Large intestine (tissue), 3 donors: ENCODE measurements around the gene TRIM16. TPM values are rescaled to one million over a fixed set of nuclear protein-coding genes. Genes with fewer than 3 reads are reported as not detected.
"Not testable (repeated sequence)": the region's sequence is repeated elsewhere in the genome, so short reads cannot be mapped to it uniquely, and the experiment has no call there.

Experiments
- DNase-seq, 2 donors: peaks; one replicate each; pipeline versions ENCODE4 v3.0.0 to v3.0.0-alpha.2; 2013
- H3K27ac ChIP-seq: one replicate; pipeline ENCODE4 v1.5.1; 2013; ENCODE audit warnings: low read length
- H3K27me3 ChIP-seq: 2 replicates; pipeline ENCODE4 v1.6.1; 2013; ENCODE audit warnings: low read length; ENCODE audit not compliant: control insufficient read depth, insufficient read depth
- H3K36me3 ChIP-seq: 2 replicates; pipeline ENCODE4 v1.6.1; 2013; ENCODE audit warnings: low read length; ENCODE audit not compliant: control insufficient read depth, insufficient read depth
- H3K4me1 ChIP-seq: one replicate; pipeline ENCODE4 v1.6.1; 2013; ENCODE audit warnings: low read length; ENCODE audit not compliant: control insufficient read depth, insufficient read depth
- H3K4me3 ChIP-seq: one replicate; pipeline ENCODE4 v1.5.1; 2013; ENCODE audit warnings: low read length
- H3K9me3 ChIP-seq: one replicate; pipeline ENCODE4 v1.6.1; 2013; ENCODE audit warnings: mild to moderate bottlenecking, low read depth, low read length, moderate library complexity; ENCODE audit not compliant: control insufficient read depth
- WGBS: methylation state at CpG from one replicate; pipeline ENCODE4 v1.1.5; 2013; ENCODE audit warnings: low lambda C conversion rate; ENCODE audit not compliant: insufficient coverage; 5-methylcytosine and 5-hydroxymethylcytosine counted together
- polyA plus RNA-seq: library from polyadenylated mRNA; unstranded; fragments of 120-200 nt; gene quantifications from one replicate; pipeline ENCODE4 v1.2.1, GENCODE V29; 2013

The TRIM16 gene
- polyA plus RNA-seq, 1 donor: 33.5 TPM

- Histone ChIP-seq H3K36me3 (no peaks in the 10 kb centered on the region), H3K4me3 (peak overlapping the region; percentile 23)
- no CpG with 5 or more reads among the region's 5 CpGs for WGBS
These were observed 35.7 kb downstream of the TRIM16 start for GRCh38 chr17:15648386-15648785.

DNA sequence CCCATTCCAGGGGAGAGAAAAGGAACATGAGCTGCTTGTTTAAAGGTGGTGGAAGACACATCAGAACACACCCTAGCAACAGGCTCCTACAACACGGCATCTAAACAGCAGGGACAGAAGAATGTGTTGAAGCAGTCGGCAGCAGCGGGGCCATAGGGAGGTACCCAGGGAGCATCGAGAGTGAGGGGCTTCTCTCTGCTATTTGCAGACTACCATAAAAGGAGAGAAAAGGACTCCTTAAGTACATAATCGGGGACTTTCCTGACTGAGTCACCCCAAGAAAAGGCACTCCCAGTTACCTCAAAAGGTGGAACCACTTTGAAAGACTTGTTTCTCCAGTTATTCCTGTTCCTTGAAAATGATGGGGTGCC is 38.2 kb downstream of the TRIM16 start:
- H3K9me3 ChIP-seq, H3K4me3 ChIP-seq, H3K36me3 ChIP-seq, H3K27me3 ChIP-seq: not testable (repeated sequence)
- WGBS: no CpG with 5 or more reads among the region's 5 CpGs
- DNase-seq: peak; percentile 65 to 81
- Histone ChIP-seq H3K27ac (peak overlapping the region; percentile 98), H3K4me1 (peaks cover 34% of the 10 kb centered on the region)

More at GRCh38 chr17:15648386-15648785, 35.7 kb downstream of the TRIM16 start:
- DNase-seq: no peak
- Histone ChIP-seq H3K27me3 (no peaks in the 10 kb centered on the region), H3K4me1 (peaks cover 34% of the 10 kb centered on the region), H3K9me3 (no peaks in the 10 kb centered on the region), H3K27ac (peak overlapping the region; percentile 25)

DNA sequence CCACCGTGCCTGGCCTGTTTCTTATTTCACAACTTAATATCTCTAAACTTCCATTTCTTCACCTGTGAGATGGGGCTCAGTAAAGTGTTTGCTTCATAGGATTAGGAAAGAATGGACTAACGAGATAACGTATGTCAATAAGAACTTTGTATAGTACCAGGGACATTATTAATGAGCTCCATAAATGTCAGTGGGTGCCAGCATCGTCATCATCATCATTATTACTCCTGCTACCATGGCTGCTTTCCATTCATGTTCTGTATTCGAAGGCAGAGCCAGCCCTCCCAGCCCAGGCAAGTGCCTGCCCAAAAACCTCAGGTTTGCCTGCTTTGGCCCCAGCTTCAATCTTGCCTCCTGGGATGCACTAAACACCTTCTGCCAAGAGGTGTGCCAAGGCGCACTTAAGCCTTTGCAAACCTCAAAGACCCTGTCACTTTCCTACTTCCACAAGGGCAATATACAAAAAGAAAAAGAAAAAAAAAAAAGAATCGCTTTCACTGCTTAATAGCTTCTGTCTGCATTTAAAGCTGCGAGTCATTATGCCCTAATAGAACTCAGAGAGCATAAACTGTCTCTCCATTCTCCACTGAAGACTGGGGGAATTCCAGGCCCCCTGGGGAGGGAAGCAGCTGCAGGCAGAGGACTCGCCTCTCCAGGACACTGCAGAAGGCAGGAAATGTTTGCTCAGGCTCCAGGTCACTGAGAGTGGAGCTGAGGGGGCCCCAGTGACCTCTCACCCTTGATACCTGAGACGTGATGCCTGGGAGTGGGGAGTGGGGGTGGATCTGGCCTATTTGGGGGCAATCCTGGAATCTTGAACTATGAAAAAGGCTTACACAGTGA is 38.8 kb downstream of the TRIM16 start:
- WGBS: no CpG with 5 or more reads among the region's 10 CpGs
- Histone ChIP-seq H3K4me1 (peaks cover 34% of the 10 kb centered on the region), H3K27ac (peak overlapping the region; percentile 98)
- peak; percentile 44 to 68 for DNase-seq
- H3K9me3 ChIP-seq, H3K27me3 ChIP-seq, H3K4me3 ChIP-seq, H3K36me3 ChIP-seq: not testable (repeated sequence)

GRCh38 chr17:15642505-15643251 is 41.4 kb downstream of the TRIM16 start:
- H3K4me1 ChIP-seq: peaks cover 16% of the 10 kb centered on the region
- H3K9me3 ChIP-seq, H3K27me3 ChIP-seq, H3K27ac ChIP-seq, H3K4me3 ChIP-seq, H3K36me3 ChIP-seq, DNase-seq: not testable (repeated sequence)
- whole genome bisulfite sequencing: no CpG with 5 or more reads among the region's 12 CpGs

GRCh38 chr17:15642014-15642413 is 42.1 kb downstream of the TRIM16 start:
- not testable (repeated sequence) for H3K4me3 ChIP-seq, DNase-seq, H3K27ac ChIP-seq, H3K9me3 ChIP-seq, H3K27me3 ChIP-seq, H3K36me3 ChIP-seq
- H3K4me1 ChIP-seq: peaks cover 16% of the 10 kb centered on the region
- no CpG with 5 or more reads among the region's 4 CpGs for WGBS

DNA sequence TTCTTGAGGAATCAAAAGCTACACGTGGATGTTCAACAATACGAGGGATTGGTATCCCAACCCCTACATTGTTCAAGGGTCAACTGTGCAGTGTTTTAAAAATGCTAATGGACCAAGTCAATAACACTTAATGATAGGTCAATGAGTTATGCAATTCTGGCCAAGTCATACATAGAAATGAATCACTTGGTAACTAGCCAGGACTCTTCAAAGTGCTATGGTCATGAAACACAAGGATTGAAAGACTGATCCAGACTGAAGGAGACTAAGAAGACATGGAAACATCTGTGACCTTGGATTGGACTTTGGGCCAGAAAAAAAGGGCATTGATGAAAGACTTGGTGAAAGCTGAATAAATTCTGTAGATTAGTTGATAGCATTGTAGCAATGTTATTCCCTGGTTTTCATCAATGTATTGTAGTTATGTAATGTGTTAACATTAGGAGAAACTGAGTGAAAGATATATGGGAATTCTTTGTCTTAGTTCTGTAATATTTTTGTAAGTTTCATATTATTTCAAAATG is 53.1 kb downstream of the TRIM16 start:
- H3K27me3 ChIP-seq, H3K4me3 ChIP-seq, DNase-seq, H3K9me3 ChIP-seq, H3K36me3 ChIP-seq, H3K27ac ChIP-seq, H3K4me1 ChIP-seq: not testable (repeated sequence)
- WGBS: no CpG with 5 or more reads among the region's 2 CpGs

DNA sequence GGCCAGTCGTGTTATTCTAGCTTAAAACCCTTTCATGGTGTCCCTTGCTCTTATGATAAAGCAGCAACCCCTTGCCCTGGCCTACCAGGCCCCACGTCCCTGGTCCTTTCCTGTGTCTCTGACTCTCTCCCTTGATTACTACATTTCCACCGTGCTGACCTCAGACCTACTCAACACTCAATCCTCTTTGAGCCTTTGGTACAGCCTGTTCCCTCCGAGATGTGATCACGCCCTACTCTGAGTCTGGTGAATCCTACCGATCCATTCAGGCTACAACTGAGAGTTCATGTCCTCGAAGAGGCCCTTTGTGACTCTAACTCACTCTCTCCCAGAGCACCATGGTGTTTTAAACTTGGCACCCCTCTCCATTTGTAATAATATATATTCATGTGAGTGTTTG is 54.1 kb downstream of the TRIM16 start:
- H3K4me3 ChIP-seq: not testable (repeated sequence)

GRCh38 chr17:15623661-15624209 is 60.4 kb downstream of the TRIM16 start:
- H3K36me3 ChIP-seq, H3K4me1 ChIP-seq, H3K9me3 ChIP-seq, H3K27me3 ChIP-seq, DNase-seq, H3K27ac ChIP-seq, H3K4me3 ChIP-seq: not testable (repeated sequence)
- WGBS: no CpG with 5 or more reads among the region's 3 CpGs

More for the DNA sequence above, 54.1 kb downstream of the TRIM16 start:
- not testable (repeated sequence) for H3K27me3 ChIP-seq, H3K9me3 ChIP-seq, H3K36me3 ChIP-seq, DNase-seq, H3K4me1 ChIP-seq, H3K27ac ChIP-seq
- WGBS: 100% methylated on average over 1 of the region's 7 CpGs

DNA sequence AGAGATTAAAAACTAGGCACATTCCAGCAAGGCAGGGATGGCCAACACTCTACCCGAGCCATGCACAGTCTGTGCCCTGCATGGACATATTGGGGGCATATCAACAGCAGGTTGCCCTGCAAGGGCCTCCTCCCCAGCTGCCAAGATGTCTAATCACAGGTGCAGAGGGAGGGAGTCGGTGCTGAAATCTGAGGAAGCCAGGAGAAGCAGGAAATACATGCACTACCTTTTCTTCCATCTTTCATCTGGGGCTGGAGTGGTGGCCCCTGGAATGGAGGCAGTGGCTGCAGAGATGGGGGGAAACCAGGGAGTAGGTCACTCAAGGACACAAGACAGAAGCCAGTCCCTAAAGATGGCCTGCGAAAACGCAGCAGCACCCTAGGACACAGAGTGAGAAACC is 60.9 kb downstream of the TRIM16 start:
- H3K36me3 ChIP-seq, DNase-seq, H3K9me3 ChIP-seq, H3K4me1 ChIP-seq, H3K27me3 ChIP-seq, H3K4me3 ChIP-seq, H3K27ac ChIP-seq: not testable (repeated sequence)
- WGBS: no CpG with 5 or more reads among the region's 4 CpGs

- H3K36me3 ChIP-seq, H3K27ac ChIP-seq, H3K9me3 ChIP-seq, H3K27me3 ChIP-seq, DNase-seq, H3K4me1 ChIP-seq, H3K4me3 ChIP-seq: not testable (repeated sequence)
- no CpG with 5 or more reads among the region's 8 CpGs for WGBS
These were observed 62.0 kb downstream of the TRIM16 start for GRCh38 chr17:15622124-15622523.
